ENCODE data around the gene CINP. TPM values are rescaled to one million over a fixed set of nuclear protein-coding genes. Genes with fewer than 3 reads are reported as not detected.
A peak's percentile ranks its signal among the peaks of the same experiment; 100 is the strongest.
"Not testable (repeated sequence)": the region's sequence is repeated elsewhere in the genome, so short reads cannot be mapped to it uniquely, and the experiment has no call there.

CINP gene
- total RNA-seq, 1 experiment from 2014 or later, result 81.3 TPM

DNA sequence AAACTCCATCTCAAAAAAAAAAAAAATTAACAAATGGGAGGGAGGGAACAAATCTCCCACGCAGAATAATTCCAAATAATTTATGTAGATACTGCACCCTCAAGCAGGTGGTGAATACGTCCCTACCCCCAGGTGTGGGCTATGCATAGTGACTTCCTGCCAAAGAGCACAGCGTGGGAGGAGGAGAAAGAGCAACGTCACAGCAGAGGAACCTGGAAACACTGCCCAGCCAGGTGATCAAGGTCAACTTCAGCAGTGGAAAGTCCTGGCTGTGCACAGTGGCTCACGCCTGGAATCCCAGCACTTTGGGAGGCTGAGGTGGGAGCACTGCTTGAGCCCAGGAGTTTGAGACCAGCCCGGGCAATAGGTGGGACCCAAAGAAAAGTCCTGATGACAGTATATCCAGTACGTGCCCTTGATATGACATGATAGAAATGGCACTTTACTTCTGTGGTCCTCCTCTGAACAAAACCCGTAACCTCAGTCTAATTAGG lies 9.5 kb downstream of the CINP start:
- DNase-seq (ENCODE audit: low read depth), result no peak

DNA sequence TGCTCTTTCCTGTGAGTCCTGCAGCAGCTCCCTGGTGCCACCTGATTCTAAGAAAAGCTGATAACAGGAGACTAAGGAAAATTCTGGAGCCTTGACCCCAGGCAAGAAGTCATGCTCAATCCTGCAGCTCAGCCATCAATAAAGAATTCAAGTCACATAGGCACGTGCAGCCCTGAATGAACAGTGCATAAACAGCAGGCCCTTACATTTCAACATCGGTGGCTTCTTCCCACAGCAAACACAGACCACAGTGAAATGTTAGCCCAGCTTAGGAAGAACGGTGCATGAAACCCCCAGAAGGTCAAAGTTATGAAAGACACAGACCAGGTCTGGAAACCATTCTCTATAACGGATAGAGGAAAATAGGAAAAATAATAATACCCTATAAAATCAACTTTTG lies 10.5 kb downstream of the CINP start:
- DNase-seq (ENCODE audit: low read depth), result no peak

DNA sequence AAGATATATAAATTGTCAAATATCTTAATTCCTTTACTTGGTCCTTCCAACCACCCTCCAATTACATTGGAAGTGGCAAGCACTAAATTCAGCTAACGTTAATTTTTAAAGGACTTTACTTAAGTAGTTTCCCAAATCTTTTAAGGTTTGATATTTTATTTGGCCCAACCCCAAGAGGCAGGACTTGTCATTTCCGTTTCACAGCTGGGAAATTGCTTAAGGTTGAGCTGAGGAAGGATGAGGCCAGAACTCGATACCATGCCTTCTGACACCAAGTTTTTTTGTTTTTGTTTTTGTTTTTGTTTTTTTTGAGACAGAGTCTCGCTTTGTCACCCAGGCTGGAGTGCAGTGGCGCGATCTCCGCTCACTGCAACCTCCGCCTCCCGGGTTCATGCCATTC lies 11.1 kb downstream of the CINP start:
- peak; percentile 22 for DNase-seq (ENCODE audit: low read depth)

DNA sequence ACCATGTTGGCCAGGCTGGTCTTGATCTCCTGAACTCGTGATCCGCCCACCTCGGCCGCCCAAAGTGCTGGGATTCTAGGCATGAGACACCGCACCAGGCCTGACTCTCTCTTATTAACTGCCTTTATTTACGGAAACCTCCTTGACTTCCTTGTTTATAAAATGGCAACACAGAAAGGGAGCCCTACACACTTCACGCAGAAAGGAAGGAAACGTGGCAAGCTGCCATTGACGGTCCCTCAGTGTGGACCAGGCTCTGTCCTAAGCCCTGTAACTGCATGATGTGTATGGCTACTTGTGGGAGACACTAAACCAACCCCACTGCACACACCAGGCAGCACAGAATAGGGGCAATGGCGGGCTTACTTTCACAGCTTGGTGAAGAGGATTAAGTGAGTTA lies 11.7 kb downstream of the CINP start:
- no peak for DNase-seq (ENCODE audit: low read depth)

DNA sequence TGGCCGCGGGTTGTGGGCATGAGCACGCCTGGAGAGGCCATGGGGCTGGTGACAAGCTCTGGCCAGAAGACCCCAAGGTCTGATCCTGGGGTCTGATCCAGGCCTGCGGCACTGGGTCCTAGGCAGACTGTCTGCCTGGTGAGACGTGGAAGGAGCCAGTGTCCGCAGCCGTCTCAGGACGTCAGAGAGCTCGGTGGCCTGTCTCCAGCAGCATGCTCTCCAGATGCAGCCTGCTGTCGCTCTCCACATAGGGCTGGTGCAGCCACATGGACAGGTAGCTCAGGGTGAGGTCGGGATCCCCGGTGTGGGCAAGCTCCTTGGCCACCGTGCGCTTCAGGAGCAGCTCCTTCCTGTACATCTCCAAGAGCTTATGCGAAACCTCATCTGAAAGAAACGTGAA lies 14.3 kb downstream of the CINP start:
- no peak for DNase-seq (ENCODE audit: low read depth)

DNA sequence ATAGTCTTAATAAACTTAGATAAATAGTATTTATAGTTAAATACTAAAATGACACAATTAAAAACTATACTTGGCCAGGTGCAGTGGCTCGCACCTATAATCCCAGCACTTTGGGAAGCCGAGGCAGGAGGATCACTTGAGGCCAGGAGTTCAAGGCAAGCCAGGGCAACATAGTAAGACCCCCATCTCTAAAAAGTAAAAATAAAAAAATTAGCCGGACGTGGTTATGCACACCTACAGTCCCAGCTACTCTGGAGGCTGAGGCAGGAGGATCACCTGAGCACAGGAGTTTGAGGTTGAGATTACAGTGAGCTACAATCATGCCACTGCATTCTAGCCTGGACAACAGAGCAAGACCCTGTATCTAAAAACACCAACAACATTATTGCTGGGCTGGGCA lies 16.0 kb downstream of the CINP start:
- DNase-seq (ENCODE audit: low read depth), result no peak

DNA sequence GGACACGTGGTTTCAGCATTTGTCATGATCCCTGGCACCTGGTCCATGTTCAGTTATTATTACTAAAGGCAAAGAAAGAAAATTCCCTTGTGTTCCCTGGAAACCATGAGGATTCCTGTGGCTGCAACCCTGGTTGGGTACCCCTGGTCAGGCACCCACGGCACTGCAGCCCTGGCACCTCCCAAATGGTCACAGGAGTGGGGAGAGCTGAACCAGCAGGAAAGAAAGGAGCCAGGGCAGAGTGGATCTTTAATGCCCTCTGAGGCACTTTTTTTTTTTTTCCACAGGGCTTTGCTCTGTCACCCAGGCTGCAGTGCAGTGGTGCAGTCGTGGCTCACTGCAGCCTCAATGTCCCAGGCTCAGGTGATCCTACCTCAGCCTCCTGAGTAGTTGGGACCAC lies 17.5 kb downstream of the CINP start:
- DNase-seq (ENCODE audit: low read depth), result no peak

DNA sequence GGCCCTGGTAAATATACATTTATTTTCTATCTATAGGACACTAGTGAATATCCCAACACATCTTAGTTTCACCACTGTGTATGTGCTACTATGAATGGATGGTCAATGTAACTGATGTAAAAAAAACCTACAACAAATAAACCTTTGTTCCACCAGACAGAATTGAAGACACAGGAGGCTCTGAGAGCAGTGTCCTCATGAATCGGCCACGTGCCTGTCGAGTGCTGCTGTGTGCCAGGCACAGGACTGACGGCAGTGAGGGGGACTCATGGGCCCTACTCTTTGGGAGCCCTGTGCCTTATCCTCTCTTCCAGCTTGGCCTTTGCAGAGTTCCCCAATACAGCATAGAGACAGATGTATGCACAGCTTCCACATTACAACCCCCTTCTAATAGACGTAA lies 18.2 kb downstream of the CINP start:
- no peak for DNase-seq (ENCODE audit: low read depth)

DNA sequence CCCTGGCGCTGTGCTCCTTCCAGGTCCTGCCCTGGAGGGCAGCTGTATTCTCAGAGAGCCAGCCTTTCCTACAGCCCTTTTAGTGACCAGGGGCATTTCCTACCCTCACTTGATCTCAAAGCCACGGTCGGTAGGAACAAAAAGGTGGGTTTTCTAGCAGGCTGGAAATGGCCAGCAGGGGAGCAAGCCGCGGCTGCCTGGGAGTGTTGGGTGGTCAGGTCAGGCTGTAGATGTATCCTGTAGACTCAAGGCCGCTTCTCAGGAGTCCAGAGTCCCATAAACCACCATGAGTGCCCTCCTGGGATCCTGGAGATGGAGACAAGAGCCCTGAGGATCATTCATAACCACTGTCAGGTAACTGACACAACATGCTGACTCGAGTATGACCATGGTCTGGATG lies 18.6 kb downstream of the CINP start:
- DNase-seq (ENCODE audit: low read depth), result no peak

DNA sequence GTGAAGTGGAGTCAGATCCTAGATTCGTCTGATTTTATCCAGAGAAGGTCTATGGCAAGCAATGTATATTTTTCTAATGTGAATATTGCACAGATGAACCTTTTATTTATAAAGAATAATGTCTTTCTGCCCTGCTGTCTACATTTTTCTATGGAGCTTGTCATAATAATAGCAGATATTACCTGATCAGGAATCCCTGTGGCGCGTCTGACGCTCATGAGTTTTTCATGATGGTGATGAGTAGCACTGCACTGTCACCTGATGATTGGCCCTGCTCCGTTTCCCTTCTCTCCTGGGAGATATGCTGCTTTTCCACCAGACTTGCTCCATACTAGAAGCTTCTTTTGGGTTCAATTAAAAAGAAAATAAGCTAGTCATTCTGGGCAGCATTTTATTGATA lies 20.5 kb downstream of the CINP start:
- no peak for DNase-seq (ENCODE audit: low read depth)

DNA sequence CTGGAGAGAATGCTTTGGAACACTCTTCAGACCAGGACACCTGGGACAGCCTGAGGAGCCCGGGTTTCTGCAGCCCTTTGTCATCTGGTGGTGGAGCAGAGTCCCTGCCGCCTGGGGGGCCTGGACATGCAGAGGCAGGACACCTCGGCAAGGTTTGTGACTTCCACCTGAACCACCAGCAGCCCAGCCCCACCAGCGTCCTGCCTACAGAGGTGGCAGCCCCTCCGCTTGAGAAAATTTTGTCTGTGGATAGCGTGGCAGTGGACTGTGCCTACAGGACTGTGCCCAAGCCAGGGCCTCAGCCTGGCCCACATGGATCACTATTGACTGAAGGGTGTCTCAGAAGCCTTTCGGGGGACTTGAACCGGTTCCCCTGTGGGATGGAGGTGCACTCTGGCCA lies 21.1 kb downstream of the CINP start:
- DNase-seq (ENCODE audit: low read depth), result no peak

DNA sequence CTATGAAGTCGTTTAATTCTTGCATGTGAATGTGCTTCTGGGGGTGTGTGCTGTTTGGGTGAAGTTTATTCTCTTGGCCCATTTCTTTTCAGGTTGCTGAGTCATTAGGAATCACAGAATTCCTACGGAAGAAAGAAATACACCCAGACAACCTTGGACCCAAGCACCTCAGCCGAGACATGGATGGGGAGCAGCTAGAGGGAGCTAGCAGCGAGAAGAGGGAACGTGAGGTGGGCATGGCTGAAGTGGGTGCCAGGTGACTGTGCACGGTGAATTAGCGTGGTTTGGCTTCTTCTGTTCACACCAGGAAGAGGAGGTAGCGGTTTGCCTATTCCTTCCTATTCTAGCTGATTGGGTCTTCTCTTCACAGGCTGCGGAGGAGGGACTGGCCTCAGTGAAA lies 24.0 kb downstream of the CINP start:
- no peak for DNase-seq (ENCODE audit: low read depth)

DNA sequence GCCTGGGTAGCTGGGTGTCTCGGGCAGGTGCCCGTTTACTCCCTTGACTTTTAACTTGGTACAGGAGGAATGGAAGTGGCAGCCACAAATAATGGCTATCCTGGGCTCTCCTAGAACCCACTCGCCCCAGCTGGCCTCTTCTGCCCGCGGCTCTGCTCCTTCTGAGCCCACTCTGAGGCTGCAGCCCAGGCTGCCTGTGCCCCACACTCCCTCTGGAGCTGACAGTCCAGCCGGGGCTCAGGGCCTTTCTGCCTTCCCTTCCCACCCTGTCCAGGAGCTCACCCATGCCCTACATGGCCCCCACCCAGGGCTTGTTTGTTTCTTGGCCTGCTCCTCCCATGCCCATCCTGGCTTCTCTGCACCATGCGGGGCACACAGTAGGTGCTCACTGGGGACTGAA lies 27.5 kb downstream of the CINP start:
- DNase-seq (ENCODE audit: low read depth), result no peak

DNA sequence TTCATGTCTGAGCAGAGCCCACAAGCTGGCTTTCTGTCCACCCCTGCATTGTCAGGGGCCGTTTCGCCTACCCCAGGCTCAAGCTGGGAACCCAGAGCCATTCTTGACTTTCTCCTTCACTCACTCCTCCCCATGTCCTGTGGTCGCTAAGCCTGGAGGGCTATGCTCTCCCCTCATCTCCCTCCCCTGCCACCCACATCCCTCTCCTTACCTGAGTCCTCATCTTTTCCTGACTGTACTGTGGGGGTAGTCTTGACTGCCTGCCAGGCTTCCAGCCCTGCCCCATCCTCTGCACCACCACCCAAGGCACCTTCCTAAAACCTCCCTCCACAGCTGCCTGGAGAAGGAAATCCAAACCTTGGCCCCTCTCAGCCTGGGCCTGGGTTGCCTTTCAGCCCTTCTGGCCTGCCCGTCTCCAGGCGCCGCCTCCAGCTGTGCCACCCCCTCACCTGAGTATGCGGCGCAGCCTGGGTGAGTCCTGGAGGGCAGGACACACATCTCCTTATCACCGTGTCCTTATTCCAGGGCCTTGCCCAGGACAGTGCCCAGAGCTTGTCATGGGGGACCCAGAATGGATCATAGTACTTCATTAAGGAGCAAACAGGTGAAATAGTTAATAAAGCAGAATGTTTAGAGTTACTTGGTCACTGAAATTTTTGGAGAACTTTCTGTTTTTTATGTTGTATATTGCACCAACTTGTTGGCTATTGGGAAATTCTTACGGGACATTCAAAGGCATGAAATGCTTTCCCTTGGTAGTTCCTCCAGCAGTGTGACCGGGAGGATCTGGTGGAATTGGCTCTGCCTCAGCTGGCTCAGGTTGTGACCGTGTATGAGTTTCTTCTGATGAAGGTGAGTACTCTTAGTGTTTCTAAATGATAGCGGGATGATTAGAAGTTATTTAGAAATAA lies 28.6 kb downstream of the CINP start:
- DNase-seq (ENCODE audit: low read depth), result no peak

DNA sequence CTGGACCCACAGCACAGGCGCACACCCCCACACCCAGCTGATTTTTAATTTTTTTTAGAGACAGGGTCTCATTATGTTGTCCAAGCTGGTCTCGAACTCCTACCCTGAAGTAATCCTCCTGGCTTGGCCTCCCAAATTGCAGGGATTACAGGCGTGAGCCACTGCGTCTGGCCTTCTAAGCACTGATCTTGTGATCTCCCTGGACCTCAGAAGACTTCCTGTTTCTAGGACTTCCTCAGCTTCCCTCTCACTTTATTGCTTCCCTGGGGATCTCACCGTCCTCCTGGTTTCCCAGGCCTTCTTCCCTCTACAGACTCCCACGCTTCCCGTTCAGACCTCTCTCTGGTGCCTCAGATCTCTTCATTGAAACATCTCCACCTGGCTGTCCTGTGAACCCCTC lies 29.3 kb downstream of the CINP start:
- DNase-seq (ENCODE audit: low read depth), result no peak

DNA sequence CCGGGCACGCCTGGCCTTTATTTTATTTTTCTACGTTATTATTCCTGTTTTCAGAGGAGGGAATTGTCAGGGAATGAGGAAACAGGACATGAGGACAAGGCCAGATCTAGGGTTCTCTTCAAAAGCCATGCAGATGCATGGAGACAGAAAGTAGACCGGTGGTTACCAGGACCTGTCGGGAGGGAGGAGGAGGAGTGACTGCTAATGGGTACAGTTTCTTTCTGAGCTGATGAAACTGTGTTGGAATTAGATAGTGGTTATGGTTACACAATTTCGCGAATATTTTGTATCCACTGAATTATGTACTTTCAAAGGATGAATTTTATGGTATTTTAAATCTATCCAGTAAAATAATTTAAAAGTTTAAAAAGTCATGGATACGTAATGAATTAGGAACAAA lies 31.9 kb downstream of the CINP start:
- no peak for DNase-seq (ENCODE audit: low read depth)

DNA sequence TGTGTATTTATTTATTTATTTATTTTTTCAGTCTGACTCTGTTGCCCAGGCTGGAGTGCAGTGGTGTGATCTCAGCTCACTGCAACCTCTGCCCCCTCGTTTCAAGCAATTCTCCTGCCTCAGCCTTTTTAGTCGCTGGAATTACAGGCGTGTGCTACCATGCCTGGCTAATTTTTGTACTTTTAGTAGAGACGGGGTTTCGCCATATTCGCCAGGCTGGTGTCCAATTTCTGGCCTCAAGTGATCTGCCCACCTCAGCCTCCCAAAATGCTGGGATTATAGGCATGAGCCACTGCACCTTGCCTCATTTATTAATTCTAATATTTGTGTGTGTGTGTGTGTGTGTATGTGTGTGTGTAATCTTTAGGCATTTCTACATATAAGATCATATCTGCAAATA lies 33.3 kb downstream of the CINP start:
- DNase-seq (ENCODE audit: low read depth), result not testable (repeated sequence)

DNA sequence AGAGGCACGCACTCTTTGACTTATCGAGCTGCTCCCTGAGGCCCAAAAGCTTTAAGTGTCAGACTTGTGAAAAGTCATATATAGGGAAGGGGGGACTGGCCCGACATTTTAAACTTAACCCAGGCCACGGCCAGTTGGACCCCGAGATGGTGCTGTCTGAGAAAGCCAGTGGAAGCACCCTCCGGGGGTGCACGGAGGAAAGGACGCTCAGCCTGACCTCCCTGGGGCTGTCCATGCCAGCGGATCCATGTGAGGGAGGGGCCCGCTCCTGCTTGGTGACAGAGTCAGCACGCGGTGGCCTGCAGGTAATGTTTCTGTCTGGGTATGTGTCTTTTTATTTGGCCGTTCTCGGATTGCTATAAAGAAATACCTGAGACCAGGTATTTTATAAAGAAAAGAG lies 36.1 kb downstream of the CINP start:
- no peak for DNase-seq (ENCODE audit: low read depth)

DNA sequence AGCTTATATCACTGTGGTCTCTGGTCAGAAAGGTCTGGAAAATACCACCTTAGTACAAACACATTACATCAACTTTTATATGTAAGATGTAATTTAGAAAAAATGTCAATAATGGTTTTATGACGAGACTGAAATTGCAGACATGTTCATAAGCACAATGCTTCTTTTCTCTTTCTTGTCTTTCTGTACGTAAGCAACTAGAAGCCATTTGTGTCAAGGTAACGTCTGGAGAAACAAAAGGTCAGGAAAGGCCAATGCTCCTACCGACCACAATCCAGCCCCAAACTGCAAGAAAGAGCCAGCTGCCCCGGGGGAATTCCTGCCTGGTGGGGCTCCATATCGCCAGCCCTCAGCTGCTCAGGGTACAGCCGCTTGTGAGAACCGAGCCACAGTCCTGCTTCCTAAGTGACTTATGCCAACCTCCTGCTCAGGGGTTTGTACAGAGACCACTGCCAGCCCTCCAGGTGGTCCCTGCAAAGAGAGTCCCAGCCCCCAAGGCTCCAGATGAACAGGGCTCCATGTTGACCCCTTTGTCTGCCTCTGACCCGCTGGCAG lies 36.8 kb downstream of the CINP start:
- DNase-seq (ENCODE audit: low read depth), result peak; percentile 22

DNA sequence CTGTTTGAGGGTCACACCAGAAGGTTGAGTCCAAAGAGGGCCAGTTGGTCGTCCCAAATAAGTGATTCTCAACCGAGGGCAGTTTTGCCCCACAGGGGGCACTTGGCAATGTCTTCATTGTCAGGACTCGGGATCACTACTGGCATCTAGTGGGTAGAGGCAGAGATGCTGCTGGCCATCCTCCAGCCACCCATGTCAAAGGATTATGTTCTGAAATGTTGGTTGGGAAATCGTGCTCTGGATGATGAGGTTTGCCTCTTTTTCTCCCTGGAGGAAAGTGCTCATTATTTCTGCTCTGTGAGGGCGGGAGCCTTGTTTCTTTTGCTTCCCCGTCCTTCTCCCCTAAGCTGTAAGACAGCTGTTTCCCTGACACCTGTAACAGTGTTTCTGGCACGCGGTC lies 39.6 kb downstream of the CINP start:
- DNase-seq (ENCODE audit: low read depth), result peak; percentile 75

DNA sequence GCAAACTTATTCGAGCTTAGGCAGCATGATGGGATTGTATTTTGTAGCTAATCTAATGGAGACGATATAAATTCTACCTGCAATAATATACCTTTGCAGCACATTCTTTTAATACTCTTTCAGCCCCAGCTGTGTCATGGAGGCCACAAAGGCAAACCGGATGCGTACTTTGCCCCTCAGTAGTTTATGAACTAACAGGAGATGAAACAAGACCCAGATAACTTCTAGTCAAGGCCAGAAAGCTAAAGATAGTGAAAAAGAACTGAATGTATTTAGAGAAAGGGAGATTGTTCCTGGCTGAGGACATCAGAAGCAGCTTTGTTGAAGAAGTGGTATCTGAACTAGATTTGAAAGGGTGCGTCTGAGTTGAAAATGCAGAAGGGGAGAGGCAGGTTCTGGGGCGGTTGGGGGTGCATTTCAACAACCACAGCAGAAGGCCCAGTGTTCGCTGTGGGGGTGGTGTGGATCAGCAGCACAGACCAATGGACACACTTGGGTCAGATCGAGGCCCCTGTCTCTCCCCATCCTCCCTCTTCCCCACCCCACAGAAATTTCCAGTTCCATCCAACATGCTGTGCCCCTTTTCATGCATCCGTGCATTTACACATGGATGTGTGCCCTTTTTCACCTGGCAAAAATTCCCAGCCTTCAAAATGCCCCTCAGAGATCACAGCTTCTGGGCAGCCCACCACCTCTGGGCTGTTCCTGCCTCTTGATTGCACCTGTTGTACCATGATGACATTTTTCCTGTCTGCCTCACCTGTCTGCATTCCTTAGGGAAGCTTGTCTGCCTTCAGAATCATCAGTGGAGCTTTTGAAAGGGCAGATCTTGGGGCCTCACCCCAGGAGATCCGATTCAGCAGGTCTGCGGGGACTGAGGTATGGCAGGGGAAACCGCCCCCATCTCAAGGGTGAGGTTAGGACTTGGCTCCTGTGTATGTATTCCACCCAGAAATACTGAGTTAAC lies 41.0 kb downstream of the CINP start:
- DNase-seq (ENCODE audit: low read depth), result no peak

Data from Daoy (cell line).